GM19043 (cell line): ENCODE measurements around the gene NINJ2.
A peak's percentile ranks its signal among the peaks of the same experiment; 100 is the strongest.
"Not testable (repeated sequence)": the region's sequence is repeated elsewhere in the genome, so short reads cannot be mapped to it uniquely, and the experiment has no call there.

Experiments used
- ATAC-seq: cut with Tn5 transposase; IDR thresholded peaks from one replicate; pipeline ENCODE4 v1.9.1; 2021; ENCODE audit warnings: low read depth; ENCODE audit not compliant: unreplicated experiment

NINJ2 gene, protein sequence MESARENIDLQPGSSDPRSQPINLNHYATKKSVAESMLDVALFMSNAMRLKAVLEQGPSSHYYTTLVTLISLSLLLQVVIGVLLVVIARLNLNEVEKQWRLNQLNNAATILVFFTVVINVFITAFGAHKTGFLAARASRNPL

DNA sequence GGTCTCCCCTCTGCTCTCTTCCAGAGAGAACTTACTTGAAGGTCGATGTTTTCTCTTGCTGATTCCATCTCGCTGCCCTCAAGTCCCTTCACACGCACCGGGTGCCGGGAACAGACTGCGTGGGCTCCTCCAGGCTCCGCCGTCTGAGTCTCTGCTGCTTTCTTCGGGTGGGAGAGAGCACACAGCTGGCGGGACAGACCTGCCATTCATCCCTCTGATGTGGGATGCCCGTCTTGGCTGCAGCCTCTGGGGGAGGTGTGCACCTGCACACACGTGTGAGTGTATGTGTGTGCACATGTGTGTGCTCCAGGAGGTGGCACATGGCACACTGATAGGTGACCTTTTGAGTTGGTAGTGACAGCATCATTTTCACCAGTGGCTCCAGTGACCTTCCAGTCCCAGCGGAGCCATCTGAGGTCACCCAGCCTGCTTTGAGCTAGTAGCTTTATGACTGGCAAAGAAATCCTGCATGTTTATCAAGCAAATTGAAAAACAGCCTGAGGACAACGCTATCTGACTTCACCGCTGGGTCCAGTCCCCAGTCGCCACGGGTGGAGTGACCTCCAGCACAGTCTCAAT lies at the start of gene NINJ2:
Gene NINJ2 (minus strand): TSS at position 153 of the 579 bp plus-strand sequence. CDS start 85 bp downstream, at position 68.
- no peak for ATAC-seq

GRCh38 chr12:712172-712863 lies 49.1 kb upstream of the NINJ2 start:
- no peak for ATAC-seq

DNA sequence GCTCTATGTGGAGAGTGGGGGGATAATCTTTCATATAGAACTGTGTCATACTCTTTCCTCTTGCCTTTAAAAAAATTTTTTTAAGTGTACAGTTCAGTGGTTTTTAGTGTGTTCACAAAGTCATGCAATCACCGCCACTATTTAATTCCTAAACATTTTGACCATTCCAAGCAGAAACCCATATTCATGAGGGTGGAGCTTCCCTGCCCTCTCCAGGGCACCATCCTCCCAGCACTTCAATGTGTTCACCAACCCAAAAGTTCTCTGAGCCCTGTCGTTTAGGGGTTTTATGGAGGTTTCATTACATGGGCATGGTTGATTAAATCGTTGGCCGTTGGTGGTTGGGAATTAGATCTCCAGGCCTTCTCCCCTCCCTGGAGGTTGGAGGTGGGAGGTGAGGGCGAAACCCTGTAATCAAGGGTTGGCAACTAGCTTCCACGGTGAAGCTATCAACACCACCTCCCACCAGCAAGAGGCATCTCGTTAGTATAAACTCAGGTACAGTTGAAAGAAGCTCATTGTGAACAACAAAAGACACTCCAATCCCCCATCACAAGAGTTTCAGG lies 46.3 kb upstream of the NINJ2 start:
- ATAC-seq: no peak

DNA sequence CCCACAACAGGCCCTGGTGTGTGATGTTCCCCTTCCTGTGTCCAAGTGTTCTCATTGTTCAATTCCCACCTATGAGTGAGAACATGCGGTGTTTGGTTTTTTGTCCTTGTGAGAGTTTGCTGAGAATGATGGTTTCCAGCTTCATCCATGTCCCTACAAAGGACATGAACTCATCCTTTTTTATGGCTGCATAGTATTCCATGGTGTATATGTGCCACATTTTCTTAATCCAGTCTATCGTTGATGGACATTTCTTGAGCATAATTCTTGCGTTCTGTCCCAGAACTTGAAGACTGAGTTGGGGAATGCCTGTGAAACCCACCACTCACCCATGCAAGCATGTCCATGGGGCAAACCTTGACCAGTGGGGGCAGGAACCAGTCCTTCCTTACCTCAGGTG lies 44.8 kb upstream of the NINJ2 start:
- ATAC-seq: not testable (repeated sequence)

GRCh38 chr12:704516-705242 lies 41.4 kb upstream of the NINJ2 start:
- no peak for ATAC-seq

- ATAC-seq: no peak
These were observed 38.8 kb upstream of the NINJ2 start for GRCh38 chr12:701896-702539.

- ATAC-seq: no peak
These were observed 36.8 kb upstream of the NINJ2 start for GRCh38 chr12:700016-700415.

- not testable (repeated sequence) for ATAC-seq
These were observed 35.0 kb upstream of the NINJ2 start for GRCh38 chr12:698222-698621.

GRCh38 chr12:697481-697880 lies 34.2 kb upstream of the NINJ2 start:
- ATAC-seq: no peak

DNA sequence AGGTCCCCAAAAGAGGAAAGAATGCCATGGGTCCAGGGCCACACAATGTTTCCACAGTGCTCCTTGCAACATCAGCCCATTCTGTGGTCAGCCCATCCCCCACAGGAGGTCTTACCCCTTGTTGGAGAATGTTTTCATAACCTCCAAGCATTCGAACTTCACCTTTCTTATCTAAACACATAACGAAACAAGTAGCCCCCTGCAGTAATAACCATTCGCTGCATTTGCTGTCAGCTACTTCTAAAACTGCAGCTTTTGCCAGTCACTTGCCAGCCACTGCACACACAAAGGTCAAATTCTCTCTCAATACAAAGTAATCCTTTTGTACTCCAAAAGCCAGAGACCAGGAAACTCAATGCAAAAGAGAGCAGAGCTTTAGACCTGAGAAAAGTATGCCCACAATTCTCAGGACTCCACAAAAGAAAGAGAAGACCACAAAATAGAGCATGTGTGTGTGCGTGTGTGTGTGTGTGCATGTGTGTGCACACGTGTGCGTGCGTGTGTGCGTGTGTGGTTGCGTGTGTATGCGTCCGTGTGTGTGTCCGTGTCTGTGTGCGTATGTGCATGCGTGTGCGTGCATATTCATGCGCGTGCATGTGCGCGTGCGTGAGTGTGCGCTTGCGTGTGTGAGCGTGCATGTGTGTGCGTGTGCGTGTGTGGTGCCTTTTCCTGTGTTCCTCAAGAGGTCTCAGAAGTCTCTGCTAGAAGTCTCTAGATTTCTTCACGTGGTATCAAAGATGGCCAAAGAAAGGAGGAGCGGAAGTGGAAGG lies 31.7 kb upstream of the NINJ2 start:
- no peak for ATAC-seq

DNA sequence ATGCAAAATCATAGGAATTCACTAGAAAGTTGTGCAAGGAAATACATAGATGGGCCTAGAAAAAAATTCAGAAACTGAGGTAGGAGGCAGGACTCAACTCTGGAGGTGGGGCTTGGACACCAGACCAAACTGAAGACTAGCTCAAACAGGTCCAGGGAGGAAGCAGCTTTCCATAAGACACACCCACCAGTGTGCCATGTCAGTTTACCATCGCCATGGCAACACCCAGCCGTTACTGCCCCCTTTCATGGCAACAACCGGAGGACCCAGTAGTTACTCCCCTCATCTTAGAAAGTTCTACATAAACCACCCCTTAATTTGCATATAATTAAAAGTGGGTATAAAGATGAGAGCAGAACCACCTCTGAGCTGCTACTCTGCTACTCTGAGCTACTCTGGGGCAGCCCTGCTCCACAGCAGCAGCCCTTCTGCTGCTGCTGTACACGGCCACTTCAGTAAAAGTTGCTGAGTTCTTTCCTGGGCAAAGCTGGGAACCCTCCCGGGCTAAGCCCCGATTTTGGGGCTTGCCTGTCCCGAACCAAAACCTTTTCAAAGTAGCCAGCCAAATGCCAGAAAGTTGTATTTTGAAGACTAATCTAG lies 30.8 kb upstream of the NINJ2 start:
- ATAC-seq: no peak

DNA sequence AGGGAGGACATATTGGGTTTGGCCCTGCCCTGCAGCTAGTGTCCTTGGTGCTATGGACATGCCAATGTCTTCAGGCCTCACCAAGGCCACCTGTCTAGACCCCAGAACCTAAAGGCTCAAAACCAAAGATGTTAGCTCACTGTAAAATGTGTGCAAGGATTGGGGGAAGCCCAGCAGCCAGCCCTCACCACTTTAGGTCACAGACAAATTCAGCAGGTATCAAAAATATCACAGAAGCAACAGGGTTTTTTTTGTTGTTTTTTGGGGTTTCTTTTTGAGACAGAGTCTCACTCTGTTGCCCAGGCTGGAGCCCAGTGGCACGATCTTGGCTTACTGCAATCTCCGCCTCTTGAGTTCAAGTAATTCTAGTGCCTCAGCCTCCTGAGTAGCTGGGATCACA lies 29.0 kb upstream of the NINJ2 start:
- ATAC-seq: no peak

DNA sequence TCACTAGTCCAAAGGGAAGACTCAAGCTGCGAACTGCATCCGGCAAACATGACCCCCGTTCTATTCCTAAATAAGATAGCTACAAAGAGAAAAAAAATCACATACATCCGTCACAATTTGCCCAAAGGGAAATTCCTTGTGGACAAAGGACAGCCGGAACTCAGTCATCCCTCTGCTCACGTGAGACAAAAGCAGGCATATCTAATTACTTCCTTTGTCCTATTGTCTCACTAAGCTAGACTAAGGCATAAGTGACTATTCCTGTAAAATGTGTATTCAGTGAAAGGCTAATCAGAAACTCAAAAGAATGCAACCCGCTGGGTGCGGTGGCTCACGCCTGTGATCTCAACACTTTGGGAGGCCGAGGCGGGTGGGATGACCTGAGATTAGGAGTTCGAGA lies 27.2 kb upstream of the NINJ2 start:
- no peak for ATAC-seq

DNA sequence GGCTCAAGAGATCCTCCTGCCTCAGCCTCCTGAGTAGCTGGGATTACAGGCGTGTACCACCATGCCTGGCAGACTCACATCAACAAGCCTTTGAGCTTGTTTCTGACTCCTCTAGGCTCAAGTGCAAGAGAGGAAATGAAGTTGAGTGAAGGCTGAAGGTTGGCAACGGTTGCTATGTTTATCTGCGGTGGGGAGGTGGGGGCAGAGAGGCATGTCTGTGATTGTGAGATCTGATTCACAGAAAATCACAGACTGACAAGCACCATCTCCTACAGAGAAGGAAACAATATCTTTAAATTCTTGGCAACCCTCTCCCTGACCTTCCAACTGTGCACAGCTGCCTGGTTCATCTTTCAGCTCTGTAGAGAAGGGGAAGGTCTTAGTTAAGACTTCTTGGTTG lies 22.1 kb upstream of the NINJ2 start:
- peak; percentile 80 for ATAC-seq

DNA sequence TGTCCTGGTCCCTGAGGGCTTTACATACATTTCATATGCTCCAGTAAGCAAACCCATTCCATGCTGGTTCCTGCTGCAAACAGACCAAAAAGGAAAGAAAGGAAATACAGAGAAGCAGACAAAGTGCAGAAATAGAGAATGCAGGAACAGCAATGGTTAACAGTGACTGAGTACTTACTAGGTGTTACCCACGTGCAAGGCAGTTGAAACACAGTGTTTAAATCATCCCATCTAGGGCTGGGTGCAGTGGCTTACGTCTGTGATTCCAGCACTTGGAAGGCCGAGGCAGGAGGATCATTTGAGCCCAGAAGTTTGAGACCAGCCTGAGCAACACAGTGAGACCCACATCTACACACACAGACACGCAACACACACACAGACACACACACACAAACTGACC lies 21.2 kb upstream of the NINJ2 start:
- ATAC-seq: no peak

GRCh38 chr12:681568-682256 lies 18.5 kb upstream of the NINJ2 start:
- ATAC-seq: no peak

DNA sequence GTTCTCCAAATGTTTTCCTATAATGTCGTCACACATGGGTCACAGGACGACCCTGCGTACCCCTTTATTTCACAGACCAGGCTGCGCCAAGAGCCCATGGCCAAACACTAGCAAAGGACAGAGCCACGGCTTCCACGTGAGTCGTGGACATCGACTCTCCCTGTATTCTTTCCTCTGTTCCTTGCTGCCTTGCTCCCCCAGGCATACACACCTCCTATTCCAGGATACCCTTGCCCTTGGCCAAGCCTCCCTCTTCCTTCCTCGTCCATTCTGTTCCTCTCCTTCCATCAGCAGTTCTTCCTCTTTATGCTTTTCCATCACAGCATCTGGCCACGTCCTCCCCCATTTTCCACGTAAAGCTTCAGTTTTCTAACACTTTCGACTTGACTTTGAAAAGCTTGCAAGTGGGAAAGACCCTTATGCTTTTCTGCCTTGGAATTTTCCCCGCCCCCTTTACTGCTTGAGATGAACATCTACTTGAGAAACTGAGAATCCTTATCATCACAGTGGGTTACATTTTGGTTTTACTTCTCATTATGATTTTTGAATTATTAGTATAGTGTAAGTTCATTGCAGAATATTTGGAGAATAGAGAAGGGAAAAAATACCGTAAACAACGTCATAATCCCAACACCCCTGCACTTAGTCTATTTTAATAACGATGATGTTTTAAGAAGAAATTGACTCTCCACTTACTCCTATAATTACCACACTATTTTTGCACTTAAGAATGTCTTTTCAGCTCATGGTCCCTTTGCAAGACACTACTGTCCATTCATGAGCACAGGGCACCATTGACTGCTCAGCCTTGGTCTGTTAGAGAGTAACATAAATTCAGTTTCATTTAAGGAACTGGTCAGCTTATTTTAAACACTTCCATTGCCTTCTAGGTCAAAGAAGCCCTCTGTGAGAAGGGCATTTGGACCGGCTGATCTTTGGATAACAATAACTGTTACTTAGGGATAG lies 15.8 kb upstream of the NINJ2 start:
- no peak for ATAC-seq

- ATAC-seq: no peak
These were observed 12.3 kb upstream of the NINJ2 start for GRCh38 chr12:675562-675961.
